HepG2 (cell line): ENCODE measurements around the gene GRHPR. TPM values are rescaled to one million over a fixed set of nuclear protein-coding genes. Genes with fewer than 3 reads are reported as not detected.
A peak's percentile ranks its signal among the peaks of the same experiment; 100 is the strongest.

Source experiments
- ADNP ChIP-seq: sonication (generic); formaldehyde crosslinking; IDR thresholded peaks from 2 replicates; pipeline ENCODE4 v1.4.0; 2020; ENCODE audit warnings: missing genetic modification reagents
- ATF7-NPFF ChIP-seq: sonication (generic); formaldehyde crosslinking; IDR thresholded peaks from 2 replicates; pipeline ENCODE4 v1.8.1; 2023; ENCODE audit warnings: mild to moderate bottlenecking, low read depth, missing genetic modification reagents, moderate library complexity
- CCDC6 ChIP-seq: sonication (generic); formaldehyde crosslinking; IDR thresholded peaks from 2 replicates; pipeline ENCODE4 v1.8.1; 2022; ENCODE audit warnings: mild to moderate bottlenecking, missing genetic modification reagents, moderate library complexity
- FOXK1 ChIP-seq: sonication (generic); formaldehyde crosslinking; IDR thresholded peaks from 2 replicates; pipeline ENCODE4 v1.4.0; 2020; ENCODE audit warnings: low read depth, missing genetic modification reagents, borderline replicate concordance
- IKZF4 ChIP-seq: sonication (generic); formaldehyde crosslinking; IDR thresholded peaks from 2 replicates; pipeline ENCODE4 v1.5.1; 2020; ENCODE audit warnings: borderline replicate concordance, mild to moderate bottlenecking, low read depth, missing genetic modification reagents; ENCODE audit errors: not compliant biosample characterization
- MYNN ChIP-seq: sonication (generic); formaldehyde crosslinking; IDR thresholded peaks from 2 replicates; pipeline ENCODE4 v1.4.0; 2020; ENCODE audit warnings: mild to moderate bottlenecking, low read depth, missing genetic modification reagents
- REPIN1 ChIP-seq: sonication (generic); formaldehyde crosslinking; IDR thresholded peaks from 2 replicates; pipeline ENCODE4 v1.8.0; 2022; ENCODE audit warnings: missing genetic modification reagents, low read depth, mild to moderate bottlenecking, borderline replicate concordance
- RFX1 ChIP-seq: fragments of 450-650 bp; IDR thresholded peaks from 2 replicates; pipeline ENCODE4 v1.6.1; 2017
- RFXANK ChIP-seq: IDR thresholded peaks from 2 replicates; pipeline ENCODE4 v1.6.1; 2016
- SAFB2 ChIP-seq: sonication (generic); formaldehyde crosslinking; IDR thresholded peaks from 2 replicates; pipeline ENCODE4 v1.5.1; 2020; ENCODE audit warnings: missing genetic modification reagents, low read depth, mild to moderate bottlenecking, borderline replicate concordance
- TGIF2 ChIP-seq: IDR thresholded peaks from 2 replicates; pipeline ENCODE4 v1.6.1; 2016; ENCODE audit warnings: control low read depth, missing compliant biosample characterization
- TOE1 ChIP-seq: sonication (generic); formaldehyde crosslinking; IDR thresholded peaks from 2 replicates; pipeline ENCODE4 v1.4.0; 2020; ENCODE audit warnings: mild to moderate bottlenecking, missing genetic modification reagents
- ZNF160 ChIP-seq: sonication (generic); formaldehyde crosslinking; IDR thresholded peaks from 2 replicates; pipeline ENCODE4 v1.8.0; 2022; ENCODE audit warnings: mild to moderate bottlenecking, inconsistent platforms, missing genetic modification reagents
- ZNF549 ChIP-seq: sonication (generic); formaldehyde crosslinking; IDR thresholded peaks from 2 replicates; pipeline ENCODE4 v1.5.0; 2020; ENCODE audit warnings: missing genetic modification reagents
- ZNF761 ChIP-seq: sonication (generic); formaldehyde crosslinking; conservative IDR thresholded peaks from 2 replicates; pipeline ENCODE4 v1.4.0; 2020; ENCODE audit warnings: mild to moderate bottlenecking, missing genetic modification reagents
- polyA plus RNA-seq, 8 experiments: library from polyadenylated mRNA; depleted of rRNA in 3 of 8; stranded (reverse) in 7 of 8; unstranded in 1 of 8; fragments of >200 nt; fragmentation: Illumina TruSeq in 4 of 8; extraction: Trizol in 4 of 8; gene quantifications; 2 replicates each; pipeline versions ENCODE4 v1.2.1 to v1.2.3, GENCODE V29; 2011 to 2016; ENCODE audit warnings: low read depth in 4 of 8, missing spikeins in 1 of 8, mixed read lengths in 1 of 8; ENCODE audit not compliant: insufficient read depth in 1 of 8
- total RNA-seq, 5 experiments: library from RNA; depleted of rRNA; stranded (reverse); fragments of >200 nt; fragmentation: Illumina TruSeq; extraction: Trizol; gene quantifications; 2 replicates each; pipeline ENCODE4 v1.2.3, GENCODE V29; 2016; ENCODE audit warnings: low read depth in 1 of 5
- TF ChIP-seq, protein P1 (sequence below): sonication (generic); formaldehyde crosslinking; IDR thresholded peaks from 2 replicates; pipeline ENCODE4 v1.4.0; 2020; ENCODE audit warnings: missing genetic modification reagents, borderline replicate concordance
- TF ChIP-seq, protein P2 (sequence below): sonication (generic); formaldehyde crosslinking; IDR thresholded peaks from 2 replicates; pipeline ENCODE4 v1.4.0; 2020; ENCODE audit warnings: missing genetic modification reagents
- TF ChIP-seq, protein P3 (sequence below): sonication (generic); formaldehyde crosslinking; IDR thresholded peaks from 2 replicates; pipeline ENCODE4 v1.4.0; 2020; ENCODE audit warnings: missing genetic modification reagents

GRHPR gene
- total and polyA plus RNA-seq, 2 of the 13 experiments (the other 11 are each of a cell fraction or from before 2014, with no cell fraction given): 113 to 115 TPM

DNA sequence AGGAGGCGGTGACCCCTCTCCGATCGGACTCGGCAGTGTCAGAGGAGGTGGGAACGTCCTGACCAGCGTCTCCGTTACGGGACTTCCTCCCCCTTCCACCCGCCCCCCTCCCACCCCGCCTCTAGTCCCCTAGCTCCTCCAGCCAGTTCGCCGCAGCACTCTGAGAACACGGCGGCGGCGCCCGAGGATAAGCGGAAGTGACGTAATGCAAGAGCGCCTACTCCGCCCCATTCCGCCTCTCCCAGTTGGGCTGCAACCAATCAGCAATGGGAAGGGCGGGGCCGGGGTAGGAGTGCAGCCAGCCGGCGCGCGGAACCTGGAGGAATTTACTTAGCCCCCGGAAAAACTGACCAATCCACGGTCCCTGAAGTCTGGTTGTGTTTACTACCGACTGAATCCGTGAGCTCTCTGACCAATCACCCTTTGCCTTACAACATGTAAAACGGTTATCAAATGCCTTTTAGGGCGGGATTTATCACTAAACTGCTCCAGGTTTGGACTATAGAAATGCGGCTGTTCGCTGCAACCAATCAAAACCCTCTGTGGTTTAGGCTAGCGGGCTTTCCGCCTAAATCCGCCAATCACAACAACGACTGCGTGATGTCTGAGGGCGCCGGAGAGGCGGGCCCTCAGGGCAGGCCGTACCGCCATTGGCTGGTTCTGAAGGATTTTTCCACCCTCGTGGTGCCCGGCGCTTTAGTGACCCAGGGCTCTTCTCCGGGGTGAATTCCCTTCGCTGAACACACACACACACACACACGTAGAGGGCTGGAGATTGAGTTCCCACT, 42.9 kb downstream of the GRHPR start, which contains the start of gene ZBTB5 (continued):
- TF ChIP-seq, protein P1, sequence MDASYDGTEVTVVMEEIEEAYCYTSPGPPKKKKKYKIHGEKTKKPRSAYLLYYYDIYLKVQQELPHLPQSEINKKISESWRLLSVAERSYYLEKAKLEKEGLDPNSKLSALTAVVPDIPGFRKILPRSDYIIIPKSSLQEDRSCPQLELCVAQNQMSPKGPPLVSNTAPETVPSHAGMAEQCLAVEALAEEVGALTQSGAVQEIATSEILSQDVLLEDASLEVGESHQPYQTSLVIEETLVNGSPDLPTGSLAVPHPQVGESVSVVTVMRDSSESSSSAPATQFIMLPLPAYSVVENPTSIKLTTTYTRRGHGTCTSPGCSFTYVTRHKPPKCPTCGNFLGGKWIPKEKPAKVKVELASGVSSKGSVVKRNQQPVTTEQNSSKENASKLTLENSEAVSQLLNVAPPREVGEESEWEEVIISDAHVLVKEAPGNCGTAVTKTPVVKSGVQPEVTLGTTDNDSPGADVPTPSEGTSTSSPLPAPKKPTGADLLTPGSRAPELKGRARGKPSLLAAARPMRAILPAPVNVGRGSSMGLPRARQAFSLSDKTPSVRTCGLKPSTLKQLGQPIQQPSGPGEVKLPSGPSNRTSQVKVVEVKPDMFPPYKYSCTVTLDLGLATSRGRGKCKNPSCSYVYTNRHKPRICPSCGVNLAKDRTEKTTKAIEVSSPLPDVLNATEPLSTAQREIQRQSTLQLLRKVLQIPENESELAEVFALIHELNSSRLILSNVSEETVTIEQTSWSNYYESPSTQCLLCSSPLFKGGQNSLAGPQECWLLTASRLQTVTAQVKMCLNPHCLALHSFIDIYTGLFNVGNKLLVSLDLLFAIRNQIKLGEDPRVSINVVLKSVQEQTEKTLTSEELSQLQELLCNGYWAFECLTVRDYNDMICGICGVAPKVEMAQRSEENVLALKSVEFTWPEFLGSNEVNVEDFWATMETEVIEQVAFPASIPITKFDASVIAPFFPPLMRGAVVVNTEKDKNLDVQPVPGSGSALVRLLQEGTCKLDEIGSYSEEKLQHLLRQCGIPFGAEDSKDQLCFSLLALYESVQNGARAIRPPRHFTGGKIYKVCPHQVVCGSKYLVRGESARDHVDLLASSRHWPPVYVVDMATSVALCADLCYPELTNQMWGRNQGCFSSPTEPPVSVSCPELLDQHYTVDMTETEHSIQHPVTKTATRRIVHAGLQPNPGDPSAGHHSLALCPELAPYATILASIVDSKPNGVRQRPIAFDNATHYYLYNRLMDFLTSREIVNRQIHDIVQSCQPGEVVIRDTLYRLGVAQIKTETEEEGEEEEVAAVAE: peak; percentile 97
- TF ChIP-seq SAFB2 (CRISPR knock-in tag) (no peak), RFX1 (no peak), ZNF761 (CRISPR knock-in tag) (no peak), ZNF160 (CRISPR knock-in tag) (no peak), IKZF4 (CRISPR knock-in tag) (no peak), ZNF549 (no peak), TGIF2 (CRISPR knock-in tag) (no peak; the same call in 1 of the 2 replicates), REPIN1 (CRISPR knock-in tag) (no peak), CCDC6 (CRISPR knock-in tag) (0 out of 2 replicates have a peak, but pooled peaks have one; percentile 61), ATF7-NPFF (CRISPR knock-in tag) (no peak), MYNN (no peak), TOE1 (CRISPR knock-in tag) (no peak), FOXK1 (peak; percentile 96), ADNP (CRISPR knock-in tag) (no peak), RFXANK (no peak; the same call in 1 of the 2 replicates)
- TF ChIP-seq, protein P2, sequence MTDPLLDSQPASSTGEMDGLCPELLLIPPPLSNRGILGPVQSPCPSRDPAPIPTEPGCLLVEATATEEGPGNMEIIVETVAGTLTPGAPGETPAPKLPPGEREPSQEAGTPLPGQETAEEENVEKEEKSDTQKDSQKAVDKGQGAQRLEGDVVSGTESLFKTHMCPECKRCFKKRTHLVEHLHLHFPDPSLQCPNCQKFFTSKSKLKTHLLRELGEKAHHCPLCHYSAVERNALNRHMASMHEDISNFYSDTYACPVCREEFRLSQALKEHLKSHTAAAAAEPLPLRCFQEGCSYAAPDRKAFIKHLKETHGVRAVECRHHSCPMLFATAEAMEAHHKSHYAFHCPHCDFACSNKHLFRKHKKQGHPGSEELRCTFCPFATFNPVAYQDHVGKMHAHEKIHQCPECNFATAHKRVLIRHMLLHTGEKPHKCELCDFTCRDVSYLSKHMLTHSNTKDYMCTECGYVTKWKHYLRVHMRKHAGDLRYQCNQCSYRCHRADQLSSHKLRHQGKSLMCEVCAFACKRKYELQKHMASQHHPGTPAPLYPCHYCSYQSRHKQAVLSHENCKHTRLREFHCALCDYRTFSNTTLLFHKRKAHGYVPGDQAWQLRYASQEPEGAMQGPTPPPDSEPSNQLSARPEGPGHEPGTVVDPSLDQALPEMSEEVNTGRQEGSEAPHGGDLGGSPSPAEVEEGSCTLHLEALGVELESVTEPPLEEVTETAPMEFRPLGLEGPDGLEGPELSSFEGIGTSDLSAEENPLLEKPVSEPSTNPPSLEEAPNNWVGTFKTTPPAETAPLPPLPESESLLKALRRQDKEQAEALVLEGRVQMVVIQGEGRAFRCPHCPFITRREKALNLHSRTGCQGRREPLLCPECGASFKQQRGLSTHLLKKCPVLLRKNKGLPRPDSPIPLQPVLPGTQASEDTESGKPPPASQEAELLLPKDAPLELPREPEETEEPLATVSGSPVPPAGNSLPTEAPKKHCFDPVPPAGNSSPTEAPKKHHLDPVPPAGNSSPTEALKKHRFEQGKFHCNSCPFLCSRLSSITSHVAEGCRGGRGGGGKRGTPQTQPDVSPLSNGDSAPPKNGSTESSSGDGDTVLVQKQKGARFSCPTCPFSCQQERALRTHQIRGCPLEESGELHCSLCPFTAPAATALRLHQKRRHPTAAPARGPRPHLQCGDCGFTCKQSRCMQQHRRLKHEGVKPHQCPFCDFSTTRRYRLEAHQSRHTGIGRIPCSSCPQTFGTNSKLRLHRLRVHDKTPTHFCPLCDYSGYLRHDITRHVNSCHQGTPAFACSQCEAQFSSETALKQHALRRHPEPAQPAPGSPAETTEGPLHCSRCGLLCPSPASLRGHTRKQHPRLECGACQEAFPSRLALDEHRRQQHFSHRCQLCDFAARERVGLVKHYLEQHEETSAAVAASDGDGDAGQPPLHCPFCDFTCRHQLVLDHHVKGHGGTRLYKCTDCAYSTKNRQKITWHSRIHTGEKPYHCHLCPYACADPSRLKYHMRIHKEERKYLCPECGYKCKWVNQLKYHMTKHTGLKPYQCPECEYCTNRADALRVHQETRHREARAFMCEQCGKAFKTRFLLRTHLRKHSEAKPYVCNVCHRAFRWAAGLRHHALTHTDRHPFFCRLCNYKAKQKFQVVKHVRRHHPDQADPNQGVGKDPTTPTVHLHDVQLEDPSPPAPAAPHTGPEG (CRISPR knock-in tag): no peak
- TF ChIP-seq, protein P3, sequence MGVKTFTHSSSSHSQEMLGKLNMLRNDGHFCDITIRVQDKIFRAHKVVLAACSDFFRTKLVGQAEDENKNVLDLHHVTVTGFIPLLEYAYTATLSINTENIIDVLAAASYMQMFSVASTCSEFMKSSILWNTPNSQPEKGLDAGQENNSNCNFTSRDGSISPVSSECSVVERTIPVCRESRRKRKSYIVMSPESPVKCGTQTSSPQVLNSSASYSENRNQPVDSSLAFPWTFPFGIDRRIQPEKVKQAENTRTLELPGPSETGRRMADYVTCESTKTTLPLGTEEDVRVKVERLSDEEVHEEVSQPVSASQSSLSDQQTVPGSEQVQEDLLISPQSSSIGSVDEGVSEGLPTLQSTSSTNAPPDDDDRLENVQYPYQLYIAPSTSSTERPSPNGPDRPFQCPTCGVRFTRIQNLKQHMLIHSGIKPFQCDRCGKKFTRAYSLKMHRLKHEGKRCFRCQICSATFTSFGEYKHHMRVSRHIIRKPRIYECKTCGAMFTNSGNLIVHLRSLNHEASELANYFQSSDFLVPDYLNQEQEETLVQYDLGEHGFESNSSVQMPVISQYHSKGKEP: no peak
